ENCODE data around the gene WDR1. TPM values are rescaled to one million over a fixed set of nuclear protein-coding genes. Genes with fewer than 3 reads are reported as not detected.

The WDR1 gene
- polyA plus RNA-seq, 1 of the 3 experiments (the other 2 are of a cell fraction): 310 TPM

- TF ChIP-seq USF2 (IDR thresholded peaks at IDR 0.05; ENCODE audit: borderline replicate concordance, low read depth, low read length): no peak
- TF ChIP-seq RFX5 (IDR thresholded peaks at IDR 0.05; ENCODE audit: low read length): no peak
- no peak for TF ChIP-seq FOXJ3 (CRISPR knock-in tag; IDR thresholded peaks at IDR 0.05)
- TF ChIP-seq, protein P1, sequence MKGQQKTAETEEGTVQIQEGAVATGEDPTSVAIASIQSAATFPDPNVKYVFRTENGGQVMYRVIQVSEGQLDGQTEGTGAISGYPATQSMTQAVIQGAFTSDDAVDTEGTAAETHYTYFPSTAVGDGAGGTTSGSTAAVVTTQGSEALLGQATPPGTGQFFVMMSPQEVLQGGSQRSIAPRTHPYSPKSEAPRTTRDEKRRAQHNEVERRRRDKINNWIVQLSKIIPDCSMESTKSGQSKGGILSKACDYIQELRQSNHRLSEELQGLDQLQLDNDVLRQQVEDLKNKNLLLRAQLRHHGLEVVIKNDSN (IDR thresholded peaks at IDR 0.05; ENCODE audit: borderline replicate concordance, low read depth): no peak
- no peak for TF ChIP-seq YY1 (IDR thresholded peaks at IDR 0.05; ENCODE audit: low read depth)
- TF ChIP-seq RAD21 (IDR thresholded peaks at IDR 0.05; ENCODE audit: low read length): no peak
- no peak for TF ChIP-seq RCOR1 (IDR thresholded peaks at IDR 0.05; ENCODE audit: low read length)
These were observed 49.6 kb downstream of the WDR1 start (continued) for GRCh38 chr4:10066670-10067651.

- WGBS (ENCODE audit: low lambda C conversion rate): 96% methylated on average over 2 of the region's 2 CpGs
- Histone ChIP-seq H3K4me2 (no peak overlapping the region), H3K9me3 (no peaks in the 10 kb centered on the region), H3K4me3 (ENCODE audit: low read depth in 2 of 2, low read length in 1 of 2) (no peak overlapping the region), H3K79me2 (ENCODE audit: insufficient read depth) (no peaks in the 10 kb centered on the region), H3K27me3 (ENCODE audit: insufficient read depth) (no peaks in the 10 kb centered on the region), H2AFZ (ENCODE audit: low read depth) (no peak overlapping the region), H3K27ac (ENCODE audit: low read depth in 2 of 2, low read length in 1 of 2) (no peak overlapping the region), H3K4me1 (ENCODE audit: control insufficient read depth in 1 of 2, insufficient read depth in 2 of 2, low read depth in 1 of 2, low read length in 1 of 2) (peaks cover 0 to 7% of the 10 kb centered on the region in 2 experiments; a peak in 1 of 4 replicates), H3K9me2 (no peaks in the 10 kb centered on the region), H3K9ac (no peak overlapping the region), H4K20me1 (ENCODE audit: insufficient read depth) (no peaks in the 10 kb centered on the region), H3F3A (replicated peaks; ENCODE audit: insufficient read depth) (no peaks in the 10 kb centered on the region), H3K36me3 (replicated peaks in 1 of 2; ENCODE audit: control insufficient read depth in 1 of 2, insufficient read depth in 2 of 2, low read length in 1 of 2) (peaks cover 0 to 5% of the 10 kb centered on the region in 2 experiments)
- DNase-seq: no peak
- POLR2A ChIA-PET: no interaction called here
- TF ChIP-seq SMC3 (IDR thresholded peaks at IDR 0.05; ENCODE audit: low read depth, low read length): no peak
- no peak for TF ChIP-seq CTCF (IDR thresholded peaks at IDR 0.05)
- no peak for TF ChIP-seq POLR2AphosphoS5 (IDR thresholded peaks at IDR 0.05; ENCODE audit: low read depth, low read length)
- TF ChIP-seq MXI1 (IDR thresholded peaks at IDR 0.05; ENCODE audit: low read depth, low read length): no peak
- TF ChIP-seq USF2 (IDR thresholded peaks at IDR 0.05; ENCODE audit: borderline replicate concordance, low read depth, low read length): no peak
- TF ChIP-seq NRF1 (IDR thresholded peaks at IDR 0.05; ENCODE audit: low read depth, low read length): no peak
- no peak for TF ChIP-seq ELF1 (IDR thresholded peaks at IDR 0.05)
- TF ChIP-seq MEF2A (IDR thresholded peaks at IDR 0.05; ENCODE audit: borderline replicate concordance, low read depth): no peak
- no peak for TF ChIP-seq RXRA (IDR thresholded peaks at IDR 0.05; ENCODE audit: borderline replicate concordance, low read depth)
- TF ChIP-seq SIN3A (IDR thresholded peaks at IDR 0.05; ENCODE audit: borderline replicate concordance, low read depth, low read length): no peak
- TF ChIP-seq, protein P2, sequence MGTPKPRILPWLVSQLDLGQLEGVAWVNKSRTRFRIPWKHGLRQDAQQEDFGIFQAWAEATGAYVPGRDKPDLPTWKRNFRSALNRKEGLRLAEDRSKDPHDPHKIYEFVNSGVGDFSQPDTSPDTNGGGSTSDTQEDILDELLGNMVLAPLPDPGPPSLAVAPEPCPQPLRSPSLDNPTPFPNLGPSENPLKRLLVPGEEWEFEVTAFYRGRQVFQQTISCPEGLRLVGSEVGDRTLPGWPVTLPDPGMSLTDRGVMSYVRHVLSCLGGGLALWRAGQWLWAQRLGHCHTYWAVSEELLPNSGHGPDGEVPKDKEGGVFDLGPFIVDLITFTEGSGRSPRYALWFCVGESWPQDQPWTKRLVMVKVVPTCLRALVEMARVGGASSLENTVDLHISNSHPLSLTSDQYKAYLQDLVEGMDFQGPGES (IDR thresholded peaks at IDR 0.05; ENCODE audit: low read depth, low read length): no peak
- TF ChIP-seq JUND (IDR thresholded peaks at IDR 0.05): no peak
- TF ChIP-seq EP300 (IDR thresholded peaks at IDR 0.05; ENCODE audit: borderline replicate concordance in 1 of 2, low read depth in 1 of 2, low read length in 1 of 2): no peak
- no peak for TF ChIP-seq TAF1 (IDR thresholded peaks at IDR 0.05; ENCODE audit: borderline replicate concordance, low read depth, low read length)
- no peak for TF ChIP-seq GATA2 (CRISPR knock-in tag; IDR thresholded peaks at IDR 0.05)
- CTCF ChIA-PET: interaction anchor here (0.6 to 4.3 kb wide), 5 partner anchors 51 to 482 kb away, joined by 3 to 24 read pairs (median 4); no protein-coding TSS in a partner anchor
These were observed 50.4 kb downstream of the WDR1 start for GRCh38 chr4:10066206-10066605.

Measured in SK-N-SH (cell line).